DMS79 treated with DMSO at 0.1 percent for 48 hours (cell line): ENCODE results near the gene F2.

Experiments
- DNase-seq: peaks from one replicate; lab custom pipeline; 2025; lab: John Stamatoyannopoulos, UW

Gene F2

DNA sequence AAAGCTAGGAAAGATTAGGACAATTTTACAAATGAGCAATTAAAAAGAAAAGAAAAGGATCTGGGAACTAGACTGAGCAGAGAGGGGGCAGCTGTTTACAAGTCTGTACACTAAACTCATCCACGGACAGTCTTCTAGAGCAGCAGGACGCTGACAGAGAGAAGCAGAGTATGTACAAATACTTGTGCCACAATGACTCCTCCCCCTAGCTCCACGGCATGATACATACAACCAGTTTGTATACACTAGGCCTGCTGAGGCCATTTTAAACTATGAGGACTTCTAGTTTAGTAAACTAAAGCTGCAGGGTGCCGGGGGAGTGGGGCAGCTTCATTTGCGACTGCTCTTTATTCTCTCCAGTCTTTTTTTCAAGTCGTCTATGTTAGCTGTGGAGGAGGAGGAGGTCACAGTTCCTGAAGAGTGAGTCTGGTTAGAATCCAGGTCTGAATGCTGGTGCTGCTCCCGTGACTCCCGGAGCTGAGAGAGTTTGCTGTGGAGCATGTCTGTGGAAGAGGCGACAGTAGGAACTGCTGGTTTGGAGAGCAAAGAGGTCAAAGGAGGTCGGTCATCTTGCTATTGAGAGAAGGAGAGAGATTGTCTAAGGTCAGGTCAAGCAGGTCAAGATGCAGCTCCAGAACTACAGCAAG lies 24.8 kb downstream of the F2 start:
- DNase-seq: no peak

- DNase-seq: no peak
Measured at GRCh38 chr11:46745328-46745727, 26.3 kb downstream of the F2 start.

DNA sequence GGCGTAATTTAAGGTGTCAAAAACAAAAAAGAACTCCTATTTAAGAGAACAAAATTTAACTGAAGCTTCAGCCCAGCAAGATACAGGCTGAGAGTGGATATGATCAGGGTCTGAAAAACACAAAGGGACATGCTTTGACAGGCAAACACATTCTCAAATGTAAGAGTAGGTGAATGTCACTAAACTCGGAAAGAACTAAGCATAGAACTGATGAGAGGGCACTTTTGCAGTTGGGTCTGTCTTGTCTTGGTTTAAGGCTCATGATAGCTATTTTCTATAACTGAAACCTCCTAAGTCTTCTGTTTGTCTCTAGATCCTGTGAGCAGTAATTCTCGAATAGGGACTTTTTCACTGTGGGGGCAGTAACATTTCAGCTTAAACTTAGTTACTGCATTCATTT lies 27.0 kb downstream of the F2 start:
- DNase-seq: no peak

- DNase-seq: no peak
Measured at GRCh38 chr11:46747150-46747549, 28.1 kb downstream of the F2 start.

- no peak for DNase-seq
Measured at GRCh38 chr11:46755962-46756361, 36.9 kb downstream of the F2 start.

GRCh38 chr11:46759196-46759595 lies 40.2 kb downstream of the F2 start:
- DNase-seq: no peak

- no peak for DNase-seq
Measured at GRCh38 chr11:46760429-46761128, 41.6 kb downstream of the F2 start.

GRCh38 chr11:46761807-46762206 lies 42.8 kb downstream of the F2 start:
- DNase-seq: no peak

- no peak for DNase-seq
Measured at GRCh38 chr11:46762248-46762647, 43.2 kb downstream of the F2 start.

GRCh38 chr11:46766656-46767055 lies 47.6 kb downstream of the F2 start:
- DNase-seq: no peak

DNA sequence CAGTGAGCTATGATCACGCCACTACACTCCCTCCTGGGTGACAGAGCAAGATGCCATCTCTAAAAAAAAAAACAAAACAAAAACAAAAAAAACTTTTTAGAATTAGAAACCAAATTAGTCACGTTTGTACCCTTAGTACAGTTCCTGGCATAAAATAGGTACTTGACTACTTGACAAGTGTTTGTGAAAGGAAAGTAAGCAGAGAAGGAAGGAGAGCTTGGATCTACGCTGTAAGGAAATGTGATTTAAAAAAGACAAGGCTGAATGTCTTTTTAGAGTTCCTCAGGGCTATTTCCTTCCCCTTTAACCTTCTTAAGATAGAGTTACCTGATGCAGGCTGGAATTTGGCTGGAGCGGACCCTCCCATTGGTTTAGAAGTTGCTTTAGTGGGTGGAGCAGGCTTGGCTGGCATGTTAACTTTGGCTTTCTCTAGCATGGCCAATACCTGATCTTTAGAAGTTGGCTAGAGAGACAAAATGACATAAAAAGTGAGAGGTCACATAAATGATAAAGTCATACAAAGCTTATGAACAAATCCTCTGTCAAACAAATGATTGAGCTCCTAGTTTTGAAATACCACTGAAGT lies 50.7 kb downstream of the F2 start:
- DNase-seq: no peak

DNA sequence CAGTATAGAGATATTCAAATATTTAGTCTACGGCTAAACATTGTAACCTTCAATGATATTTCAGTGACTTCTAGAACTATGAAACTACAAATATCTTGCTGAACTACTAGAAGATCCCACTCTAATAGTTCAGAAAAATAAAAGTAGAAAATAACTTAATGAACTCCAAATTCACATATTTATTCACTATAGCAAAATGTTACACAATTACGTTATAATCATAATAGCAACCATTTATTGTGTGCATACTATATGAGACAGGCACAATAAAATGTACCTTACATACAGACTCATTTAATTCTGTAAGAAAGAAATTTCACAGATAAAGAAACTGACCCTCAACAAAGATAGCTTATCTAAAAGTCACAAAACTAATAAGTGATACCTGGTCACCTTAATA lies 57.9 kb downstream of the F2 start:
- DNase-seq: no peak

- no peak for DNase-seq
Measured at GRCh38 chr11:46778416-46778815, 59.4 kb downstream of the F2 start.
